HepG2 (cell line): ENCODE data around the gene RTN4RL2. TPM values are rescaled to one million over a fixed set of nuclear protein-coding genes. Genes with fewer than 3 reads are reported as not detected.

Experiments
- AHDC1 ChIP-seq: sonication (generic); formaldehyde crosslinking; IDR thresholded peaks from 2 replicates; pipeline ENCODE4 v1.5.1; 2020; ENCODE audit warnings: mild to moderate bottlenecking, missing genetic modification reagents, borderline replicate concordance
- ATM ChIP-seq: fragments of 450-650 bp; IDR thresholded peaks from 2 replicates; pipeline ENCODE4 v1.7.1; 2017; ENCODE audit warnings: mild to moderate bottlenecking, borderline replicate concordance
- BRF2 ChIP-seq: sonication (generic); formaldehyde crosslinking; IDR thresholded peaks from 2 replicates; pipeline ENCODE4 v1.8.1; 2022; ENCODE audit warnings: mild to moderate bottlenecking, missing genetic modification reagents
- ETV5 ChIP-seq: IDR thresholded peaks from 2 replicates; pipeline ENCODE4 v1.6.1; 2018; ENCODE audit warnings: missing biosample characterization, missing genetic modification reagents, inconsistent platforms, borderline replicate concordance
- IRF1 ChIP-seq: sonication (generic); formaldehyde crosslinking; IDR thresholded peaks from 2 replicates; pipeline ENCODE4 v1.4.0; 2020; ENCODE audit warnings: low read depth, mild to moderate bottlenecking, missing genetic modification reagents
- SALL1 ChIP-seq: sonication (generic); formaldehyde crosslinking; IDR thresholded peaks from 2 replicates; pipeline ENCODE4 v1.8.0; 2022; ENCODE audit warnings: mild to moderate bottlenecking, missing genetic modification reagents
- YEATS4 ChIP-seq: sonication (generic); formaldehyde crosslinking; IDR thresholded peaks from 2 replicates; pipeline ENCODE4 v1.4.0; 2020; ENCODE audit warnings: missing genetic modification reagents, borderline replicate concordance
- YY1 ChIP-seq: IDR thresholded peaks from 2 replicates; pipeline ENCODE4 v1.6.1; 2011; ENCODE audit warnings: low read length, low read depth, moderate library complexity, mild to moderate bottlenecking; ENCODE audit not compliant: insufficient read depth, insufficient replicate concordance
- ZMYM3 ChIP-seq: sonication (generic); formaldehyde crosslinking; IDR thresholded peaks from 2 replicates; pipeline ENCODE4 v1.5.1; 2020; ENCODE audit warnings: mild to moderate bottlenecking, missing genetic modification reagents
- ZNF354B ChIP-seq: sonication (generic); formaldehyde crosslinking; IDR thresholded peaks from 2 replicates; pipeline ENCODE4 v1.8.0; 2022; ENCODE audit warnings: mild to moderate bottlenecking, missing genetic modification reagents
- ZNF383 ChIP-seq: sonication (generic); formaldehyde crosslinking; IDR thresholded peaks from 2 replicates; pipeline ENCODE4 v1.4.0; 2020; ENCODE audit warnings: missing genetic modification reagents, mild to moderate bottlenecking, borderline replicate concordance
- ZNF546 ChIP-seq: sonication (generic); formaldehyde crosslinking; conservative IDR thresholded peaks from 2 replicates; pipeline ENCODE4 v1.8.1; 2023; ENCODE audit warnings: mild to moderate bottlenecking, missing genetic modification reagents
- ZNF7 ChIP-seq: IDR thresholded peaks from 2 replicates; pipeline ENCODE4 v1.6.1; 2016; ENCODE audit warnings: missing biosample characterization, missing genetic modification reagents
- ZNF737 ChIP-seq: sonication (generic); formaldehyde crosslinking; IDR thresholded peaks from 2 replicates; pipeline ENCODE4 v1.5.0; 2020; ENCODE audit warnings: missing genetic modification reagents, mild to moderate bottlenecking, borderline replicate concordance
- ZSCAN25 ChIP-seq: sonication (generic); formaldehyde crosslinking; IDR thresholded peaks from 2 replicates; pipeline ENCODE4 v1.8.0; 2022; ENCODE audit warnings: mild to moderate bottlenecking, missing genetic modification reagents
- polyA plus RNA-seq, 8 experiments: library from polyadenylated mRNA; depleted of rRNA in 3 of 8; stranded (reverse) in 7 of 8; unstranded in 1 of 8; fragments of >200 nt; fragmentation: Illumina TruSeq in 4 of 8; extraction: Trizol in 4 of 8; gene quantifications; 2 replicates each; pipeline versions ENCODE4 v1.2.1 to v1.2.3, GENCODE V29; 2011 to 2016; ENCODE audit warnings: low read depth in 4 of 8, missing spikeins in 1 of 8, mixed read lengths in 1 of 8; ENCODE audit not compliant: insufficient read depth in 1 of 8
- total RNA-seq, 5 experiments: library from RNA; depleted of rRNA; stranded (reverse); fragments of >200 nt; fragmentation: Illumina TruSeq; extraction: Trizol; gene quantifications; 2 replicates each; pipeline ENCODE4 v1.2.3, GENCODE V29; 2016; ENCODE audit warnings: low read depth in 1 of 5
- TF ChIP-seq, protein P1 (sequence below), 2 experiments: sonication (generic) in 1 of 2; formaldehyde crosslinking in 1 of 2; IDR thresholded peaks; 2 replicates each; pipeline versions ENCODE4 v1.4.0 to v1.6.1; 2016 to 2020; ENCODE audit warnings: borderline replicate concordance in 1 of 2, low read depth in 1 of 2, mild to moderate bottlenecking in 1 of 2, missing genetic modification reagents in 1 of 2

RTN4RL2 gene
- total and polyA plus RNA-seq, 2 of the 13 experiments (the other 11 are each of a cell fraction or from before 2014, with no cell fraction given) = 1.3 to 4.3 TPM

DNA sequence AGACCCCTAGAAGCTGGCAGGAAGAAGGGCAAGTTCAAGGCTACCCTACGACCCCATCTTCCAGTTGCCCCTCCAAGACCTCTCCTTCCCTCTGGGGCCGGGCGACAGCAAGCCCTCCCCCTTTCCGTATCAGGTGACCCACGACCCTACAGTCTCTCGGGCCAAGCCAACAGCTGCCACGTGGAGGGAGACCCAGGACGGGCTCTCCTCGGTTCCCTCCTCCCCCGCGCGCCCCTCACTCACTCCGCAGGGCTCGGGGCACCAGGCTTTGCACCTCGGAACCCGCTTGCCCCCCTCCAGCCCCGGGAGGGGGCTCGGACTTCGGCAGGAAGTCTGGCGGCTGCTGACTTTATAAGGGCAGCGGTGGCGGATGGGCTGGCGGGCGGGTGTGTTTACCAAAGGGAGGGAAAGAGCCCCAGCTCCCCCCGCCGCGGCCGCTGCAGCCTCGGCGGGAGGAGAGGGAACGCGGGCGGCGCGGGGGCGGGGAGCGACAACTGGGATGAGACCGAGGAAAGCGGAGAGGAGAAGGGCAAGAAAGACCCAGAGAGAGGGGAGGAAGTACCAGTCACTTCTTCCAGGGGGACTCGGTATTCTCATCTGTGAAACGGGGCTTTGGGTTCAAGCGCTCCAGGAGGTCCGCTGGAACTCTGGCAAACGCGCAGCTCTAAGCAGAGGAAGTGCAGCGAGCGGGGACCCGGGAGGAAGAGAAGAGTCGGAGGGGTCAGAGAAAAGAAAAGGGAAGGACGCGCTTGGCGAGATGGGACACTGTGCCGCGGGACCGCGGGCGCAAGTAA lies 54.4 kb downstream of the RTN4RL2 start (continued):
- TF ChIP-seq ZNF737 (CRISPR knock-in tag) (peak; percentile 35; the same call in 1 of the 2 replicates), ZMYM3 (CRISPR knock-in tag) (peak; percentile 81), IRF1 (no peak), BRF2 (CRISPR knock-in tag) (no peak), ETV5 (CRISPR knock-in tag) (peak; percentile 70; the same call in 1 of the 2 replicates), SALL1 (peak; percentile 58; the same call in 1 of the 2 replicates), ZNF546 (CRISPR knock-in tag) (peak; percentile 43; the same call in 1 of the 2 replicates), YEATS4 (peak; percentile 78), ZSCAN25 (CRISPR knock-in tag) (no peak), AHDC1 (CRISPR knock-in tag) (no peak), ZNF7 (no peak), ZNF383 (CRISPR knock-in tag) (no peak), YY1 (peak; percentile 16), ATM (no peak), ZNF354B (peak; percentile 75; the same call in 1 of the 2 replicates)
- TF ChIP-seq, protein P1, sequence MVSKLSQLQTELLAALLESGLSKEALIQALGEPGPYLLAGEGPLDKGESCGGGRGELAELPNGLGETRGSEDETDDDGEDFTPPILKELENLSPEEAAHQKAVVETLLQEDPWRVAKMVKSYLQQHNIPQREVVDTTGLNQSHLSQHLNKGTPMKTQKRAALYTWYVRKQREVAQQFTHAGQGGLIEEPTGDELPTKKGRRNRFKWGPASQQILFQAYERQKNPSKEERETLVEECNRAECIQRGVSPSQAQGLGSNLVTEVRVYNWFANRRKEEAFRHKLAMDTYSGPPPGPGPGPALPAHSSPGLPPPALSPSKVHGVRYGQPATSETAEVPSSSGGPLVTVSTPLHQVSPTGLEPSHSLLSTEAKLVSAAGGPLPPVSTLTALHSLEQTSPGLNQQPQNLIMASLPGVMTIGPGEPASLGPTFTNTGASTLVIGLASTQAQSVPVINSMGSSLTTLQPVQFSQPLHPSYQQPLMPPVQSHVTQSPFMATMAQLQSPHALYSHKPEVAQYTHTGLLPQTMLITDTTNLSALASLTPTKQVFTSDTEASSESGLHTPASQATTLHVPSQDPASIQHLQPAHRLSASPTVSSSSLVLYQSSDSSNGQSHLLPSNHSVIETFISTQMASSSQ (IDR thresholded peaks at IDR 0.05; ENCODE audit: low read depth) = no peak
- TF ChIP-seq, protein P1 (CRISPR knock-in tag; IDR thresholded peaks at IDR 0.05; ENCODE audit: borderline replicate concordance) = peak; percentile 57; the same call in 1 of the 2 replicates
